Measurements from ENCODE around the gene SMIM45.

DNA sequence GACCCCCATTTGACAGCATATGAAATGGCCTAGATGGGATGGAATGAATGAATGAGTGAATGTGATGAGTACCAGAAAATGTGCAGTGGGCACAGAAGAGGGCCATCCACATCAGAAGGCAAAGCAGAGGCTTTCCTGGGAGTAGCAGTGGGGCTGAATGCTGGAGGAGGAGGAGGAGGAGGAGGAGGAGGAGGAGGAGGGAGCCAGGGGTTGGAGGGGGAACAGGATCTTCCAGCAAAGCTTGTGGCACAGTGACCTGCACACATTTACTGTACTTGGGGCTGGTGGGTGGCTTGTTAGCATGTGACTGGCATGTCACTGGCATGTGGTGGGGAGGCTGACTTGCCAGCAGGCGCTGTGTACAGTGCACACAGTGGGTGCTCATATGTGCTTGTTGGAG, 26.8 kb downstream of the SMIM45 start:
- TF ChIP-seq SP2 (IDR thresholded peaks at IDR 0.05; ENCODE audit: low read length) = no peak
- TF ChIP-seq, protein P1, sequence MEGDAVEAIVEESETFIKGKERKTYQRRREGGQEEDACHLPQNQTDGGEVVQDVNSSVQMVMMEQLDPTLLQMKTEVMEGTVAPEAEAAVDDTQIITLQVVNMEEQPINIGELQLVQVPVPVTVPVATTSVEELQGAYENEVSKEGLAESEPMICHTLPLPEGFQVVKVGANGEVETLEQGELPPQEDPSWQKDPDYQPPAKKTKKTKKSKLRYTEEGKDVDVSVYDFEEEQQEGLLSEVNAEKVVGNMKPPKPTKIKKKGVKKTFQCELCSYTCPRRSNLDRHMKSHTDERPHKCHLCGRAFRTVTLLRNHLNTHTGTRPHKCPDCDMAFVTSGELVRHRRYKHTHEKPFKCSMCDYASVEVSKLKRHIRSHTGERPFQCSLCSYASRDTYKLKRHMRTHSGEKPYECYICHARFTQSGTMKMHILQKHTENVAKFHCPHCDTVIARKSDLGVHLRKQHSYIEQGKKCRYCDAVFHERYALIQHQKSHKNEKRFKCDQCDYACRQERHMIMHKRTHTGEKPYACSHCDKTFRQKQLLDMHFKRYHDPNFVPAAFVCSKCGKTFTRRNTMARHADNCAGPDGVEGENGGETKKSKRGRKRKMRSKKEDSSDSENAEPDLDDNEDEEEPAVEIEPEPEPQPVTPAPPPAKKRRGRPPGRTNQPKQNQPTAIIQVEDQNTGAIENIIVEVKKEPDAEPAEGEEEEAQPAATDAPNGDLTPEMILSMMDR (IDR thresholded peaks at IDR 0.05; ENCODE audit: control extremely low read depth in 1 of 3, insufficient read depth in 1 of 3, low read depth in 1 of 3, low read length in 3 of 3) = no peak
- TF ChIP-seq YY1 (IDR thresholded peaks at IDR 0.05; ENCODE audit: low read depth, low read length) = no peak
- TF ChIP-seq SP4 (IDR thresholded peaks at IDR 0.05; ENCODE audit: low read length) = no peak
- no peak for TF ChIP-seq CBX8 (IDR thresholded peaks at IDR 0.05; ENCODE audit: borderline replicate concordance, low read depth, low read length)
- no peak for TF ChIP-seq RAD21 (IDR thresholded peaks at IDR 0.05 in 1 of 2, conservative IDR thresholded peaks at IDR 0.05 in 1 of 2; ENCODE audit: low read depth in 2 of 2, low read length in 2 of 2)
- no peak for TF ChIP-seq POLR2A (IDR thresholded peaks at IDR 0.05; ENCODE audit: control extremely low read depth in 1 of 2, low read depth in 2 of 2, low read length in 2 of 2)
- TF ChIP-seq EP300 (IDR thresholded peaks at IDR 0.05; ENCODE audit: borderline replicate concordance in 1 of 2, low read depth in 2 of 2, low read length in 2 of 2) = no peak
- TF ChIP-seq TAF1 (IDR thresholded peaks at IDR 0.05; ENCODE audit: low read depth, low read length) = no peak
- no peak for TF ChIP-seq EZH2 (IDR thresholded peaks at IDR 0.05; ENCODE audit: low read depth, low read length, severe bottlenecking)
- no peak for TF ChIP-seq ASH2L (IDR thresholded peaks at IDR 0.05; ENCODE audit: low read length)
- TF ChIP-seq CHD2 (IDR thresholded peaks at IDR 0.05; ENCODE audit: low read length) = no peak
- no peak for TF ChIP-seq TEAD4 (IDR thresholded peaks at IDR 0.05; ENCODE audit: low read depth, low read length)

All from H1 (cell line).